Measurements from ENCODE around the gene SPSB1. TPM values are rescaled to one million over a fixed set of nuclear protein-coding genes. Genes with fewer than 3 reads are reported as not detected.

The SPSB1 gene
- total RNA-seq, 2 experiments from 2014 or later: 8.2 to 9.0 TPM

GRCh38 chr1:9343269-9343668, 50.6 kb downstream of the SPSB1 start:
- ATAC-seq (no peak), DNase-seq (no peak)
- H3K36me3 Mint-ChIP-seq: no peaks in the 10 kb centered on the region
- no peak overlapping the region for H3K27ac Mint-ChIP-seq
- H3K27me3 Mint-ChIP-seq: no peaks in the 10 kb centered on the region
- no peak overlapping the region for H3K4me3 Mint-ChIP-seq
- H3K4me1 Mint-ChIP-seq: no peaks in the 10 kb centered on the region
- CTCF ChIA-PET: no interaction called here
- H3K9me3 Mint-ChIP-seq (ENCODE audit: low read depth): no peaks in the 10 kb centered on the region

DNA sequence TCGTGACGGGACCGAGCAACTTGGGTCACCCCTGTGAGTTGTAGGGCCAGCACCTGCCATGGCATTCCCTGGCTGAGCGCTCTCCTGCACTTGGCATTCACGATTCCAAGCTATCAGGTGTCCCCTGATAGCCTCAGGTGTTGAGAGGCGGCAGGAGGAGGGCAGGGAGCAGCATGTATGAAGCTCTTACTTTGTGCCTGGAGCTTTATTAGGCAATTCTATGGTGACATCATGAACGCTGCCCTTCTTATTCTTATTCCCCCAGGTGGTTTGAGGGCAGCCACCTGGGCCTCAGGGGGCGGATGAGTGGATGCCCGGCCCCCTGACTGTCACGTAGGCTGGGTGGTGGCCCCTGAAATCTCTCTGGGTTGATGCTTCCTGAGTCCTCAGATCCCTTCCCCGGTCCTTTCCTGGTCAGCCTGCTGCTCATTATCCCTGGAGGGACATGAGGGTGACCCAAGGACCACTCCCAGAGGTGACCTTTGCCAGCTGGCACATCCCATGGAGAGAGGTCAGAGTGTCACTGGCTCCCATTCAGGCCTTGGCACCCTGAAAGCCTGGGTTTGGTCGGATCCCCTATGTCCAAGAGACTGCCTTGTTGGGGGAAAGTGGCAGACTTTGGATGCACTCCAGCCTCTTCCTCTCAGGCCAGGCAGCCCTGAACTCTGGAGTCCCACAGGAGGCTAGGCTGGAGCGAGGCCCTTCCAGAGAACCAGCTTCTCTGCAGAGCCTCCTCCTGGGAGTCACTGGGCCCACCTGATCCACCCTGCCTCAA, 51.9 kb downstream of the SPSB1 start:
- H3K4me1 Mint-ChIP-seq: no peaks in the 10 kb centered on the region
- DNase-seq (no peak), ATAC-seq (no peak)
- CTCF ChIA-PET: no interaction called here
- H3K4me3 Mint-ChIP-seq: no peak overlapping the region
- H3K36me3 Mint-ChIP-seq: no peaks in the 10 kb centered on the region
- no peak overlapping the region for H3K27ac Mint-ChIP-seq
- H3K27me3 Mint-ChIP-seq: no peaks in the 10 kb centered on the region
- no peaks in the 10 kb centered on the region for H3K9me3 Mint-ChIP-seq (ENCODE audit: low read depth)

DNA sequence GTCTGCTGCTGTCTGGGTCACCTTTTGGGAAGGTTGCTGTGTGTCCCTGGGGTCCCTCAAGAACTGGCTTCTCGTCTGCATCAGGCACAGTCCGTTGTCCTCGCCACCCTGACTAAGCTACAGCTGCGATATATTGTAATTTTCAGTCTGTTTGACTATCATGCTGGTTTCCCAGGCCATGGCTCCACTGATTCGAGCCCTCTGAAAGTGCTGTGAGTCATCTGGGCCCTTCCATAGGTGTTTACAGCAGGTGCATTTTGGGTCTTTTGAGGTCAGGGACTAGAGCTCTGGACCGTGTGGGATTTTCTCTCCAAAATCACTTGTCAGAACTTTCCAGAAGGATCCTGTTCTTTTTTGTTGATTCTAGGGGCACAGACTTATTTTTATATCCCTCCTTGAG, 52.8 kb downstream of the SPSB1 start:
- Mint-ChIP-seq H3K4me3 (no peak overlapping the region), H3K36me3 (no peaks in the 10 kb centered on the region), H3K9me3 (ENCODE audit: low read depth) (no peaks in the 10 kb centered on the region), H3K27ac (no peak overlapping the region), H3K27me3 (no peaks in the 10 kb centered on the region), H3K4me1 (no peaks in the 10 kb centered on the region)
- DNase-seq (no peak), ATAC-seq (no peak)
- CTCF ChIA-PET: no interaction called here

DNA sequence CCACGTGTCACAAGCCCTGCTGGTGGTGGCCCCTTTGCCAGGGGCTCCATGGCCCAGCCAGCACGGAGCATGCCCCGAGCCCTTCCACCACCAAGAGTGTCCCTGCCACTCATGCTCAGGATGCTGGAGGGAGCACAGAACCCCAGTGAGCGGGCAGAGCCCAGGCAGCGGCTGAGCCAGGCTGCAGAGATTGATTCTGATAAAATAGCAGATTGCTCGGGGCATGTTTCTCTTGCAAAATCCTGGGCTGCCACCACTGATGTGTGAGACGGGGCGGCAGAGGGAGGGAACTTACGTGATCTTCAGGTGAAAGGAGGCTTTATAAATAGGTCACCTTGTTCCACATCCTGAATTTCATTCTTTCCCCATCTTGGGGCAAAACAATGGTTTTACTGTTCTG, 53.2 kb downstream of the SPSB1 start:
- ATAC-seq: no peak
- no peak for DNase-seq
- H3K27ac Mint-ChIP-seq: no peak overlapping the region
- no peaks in the 10 kb centered on the region for H3K9me3 Mint-ChIP-seq (ENCODE audit: low read depth)
- CTCF ChIA-PET: no interaction called here
- no peaks in the 10 kb centered on the region for H3K4me1 Mint-ChIP-seq
- no peaks in the 10 kb centered on the region for H3K36me3 Mint-ChIP-seq
- H3K27me3 Mint-ChIP-seq: no peaks in the 10 kb centered on the region
- no peak overlapping the region for H3K4me3 Mint-ChIP-seq

DNA sequence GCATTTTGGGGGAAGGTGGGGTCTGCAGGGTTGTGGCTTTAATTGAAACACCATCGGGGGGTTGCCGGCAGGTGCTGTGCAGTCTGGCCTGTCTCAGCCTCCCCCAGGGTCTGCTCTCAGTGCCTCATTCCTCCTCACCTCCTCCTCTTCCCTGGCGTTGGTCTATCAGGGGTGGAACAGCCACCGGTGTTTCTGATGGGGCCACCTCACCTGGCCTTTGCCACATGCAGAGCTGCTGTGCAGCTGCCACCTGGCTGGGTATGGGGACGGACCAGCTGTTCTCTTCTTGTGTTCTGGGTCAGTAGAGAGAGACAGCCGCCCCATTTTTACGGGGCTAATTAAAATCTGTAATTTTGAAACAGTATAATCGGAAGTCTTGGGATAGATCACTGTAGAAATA, 53.9 kb downstream of the SPSB1 start:
- Mint-ChIP-seq H3K27ac (no peak overlapping the region), H3K27me3 (no peaks in the 10 kb centered on the region), H3K9me3 (ENCODE audit: low read depth) (no peaks in the 10 kb centered on the region), H3K4me1 (no peaks in the 10 kb centered on the region), H3K36me3 (no peaks in the 10 kb centered on the region), H3K4me3 (no peak overlapping the region)
- ATAC-seq (no peak), DNase-seq (no peak)
- CTCF ChIA-PET: no interaction called here

DNA sequence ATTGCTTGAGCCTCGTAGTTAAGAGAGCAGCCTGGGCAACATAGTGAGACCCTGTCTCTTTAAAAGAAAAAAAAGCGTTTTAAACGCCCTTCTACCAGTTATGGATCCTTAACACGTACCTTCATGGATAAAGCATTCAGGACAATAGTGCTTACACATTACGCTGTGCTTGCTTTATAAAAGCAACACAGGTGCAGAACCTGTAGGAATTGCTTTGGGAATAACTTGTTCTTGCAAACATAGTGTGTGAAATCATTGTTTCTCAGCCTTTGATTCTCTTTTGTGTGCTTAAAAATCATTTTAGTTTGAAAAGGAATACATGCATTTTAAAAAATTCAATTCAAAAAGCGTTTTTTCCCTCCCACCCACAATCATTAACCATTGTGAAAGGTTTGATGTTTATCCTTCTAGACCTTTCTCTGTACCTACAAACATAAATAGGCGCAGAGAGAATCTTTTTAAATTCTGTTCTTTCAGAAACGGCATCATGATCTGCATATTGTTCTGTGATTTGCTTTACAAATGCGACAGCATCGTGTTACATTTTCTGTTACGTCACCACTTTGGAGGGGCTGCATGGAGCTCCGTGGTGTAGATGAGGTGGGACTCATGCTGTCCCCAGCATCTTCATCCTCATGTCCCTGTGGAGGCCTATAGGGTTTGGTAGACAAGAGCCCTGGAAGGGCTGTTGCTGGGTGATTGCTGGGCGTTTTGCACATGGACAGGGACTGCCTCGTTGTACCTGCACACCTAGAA, 54.6 kb downstream of the SPSB1 start:
- CTCF ChIA-PET: no interaction called here
- DNase-seq (no peak), ATAC-seq (no peak)
- no peak overlapping the region for H3K4me3 Mint-ChIP-seq
- no peaks in the 10 kb centered on the region for H3K36me3 Mint-ChIP-seq
- H3K27ac Mint-ChIP-seq: no peak overlapping the region
- H3K9me3 Mint-ChIP-seq (ENCODE audit: low read depth): no peaks in the 10 kb centered on the region
- no peaks in the 10 kb centered on the region for H3K4me1 Mint-ChIP-seq
- no peaks in the 10 kb centered on the region for H3K27me3 Mint-ChIP-seq

DNA sequence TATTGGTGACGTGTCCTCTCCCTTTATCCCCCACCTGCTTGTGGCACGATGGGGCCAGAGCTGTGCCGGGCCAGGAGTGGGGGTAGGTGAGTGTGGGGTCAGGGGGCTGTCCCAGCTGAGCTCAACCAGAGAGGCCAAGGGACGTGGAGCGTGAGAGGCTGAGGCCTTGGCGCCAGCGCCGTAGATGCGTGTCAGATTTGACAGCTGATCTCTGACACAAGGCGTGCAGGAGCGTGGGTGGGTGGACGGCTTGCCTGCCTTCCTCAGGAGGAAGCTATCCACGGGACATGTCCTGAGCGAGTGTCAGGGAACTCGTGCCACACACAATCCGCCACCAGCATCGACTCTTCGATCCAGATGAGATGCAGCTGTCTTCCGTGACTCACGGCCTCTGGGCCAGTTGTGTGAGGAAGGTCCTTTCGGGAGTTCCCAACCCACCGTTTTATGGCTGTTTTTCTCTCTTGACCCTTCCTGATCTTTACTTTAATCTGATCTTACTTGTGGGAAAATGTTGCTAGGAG, 56.7 kb downstream of the SPSB1 start:
- no peaks in the 10 kb centered on the region for H3K36me3 Mint-ChIP-seq
- H3K27ac Mint-ChIP-seq: no peak overlapping the region
- no peak overlapping the region for H3K4me3 Mint-ChIP-seq
- no peaks in the 10 kb centered on the region for H3K27me3 Mint-ChIP-seq
- no peaks in the 10 kb centered on the region for H3K4me1 Mint-ChIP-seq
- DNase-seq (no peak), ATAC-seq (no peak)
- CTCF ChIA-PET: no interaction called here
- H3K9me3 Mint-ChIP-seq (ENCODE audit: low read depth): no peaks in the 10 kb centered on the region

- DNase-seq (no peak), ATAC-seq (no peak)
- CTCF ChIA-PET: no interaction called here
- Mint-ChIP-seq H3K4me3 (no peak overlapping the region), H3K36me3 (no peaks in the 10 kb centered on the region), H3K27me3 (no peaks in the 10 kb centered on the region), H3K27ac (no peak overlapping the region), H3K4me1 (no peaks in the 10 kb centered on the region), H3K9me3 (ENCODE audit: low read depth) (no peaks in the 10 kb centered on the region)
These were observed 57.6 kb downstream of the SPSB1 start for GRCh38 chr1:9350013-9350908.

- Mint-ChIP-seq H3K4me3 (no peak overlapping the region), H3K27ac (no peak overlapping the region), H3K4me1 (no peaks in the 10 kb centered on the region), H3K36me3 (peaks cover 3% of the 10 kb centered on the region), H3K9me3 (ENCODE audit: low read depth) (no peaks in the 10 kb centered on the region), H3K27me3 (no peaks in the 10 kb centered on the region)
- no peak for DNase-seq
- ATAC-seq: no peak
- CTCF ChIA-PET: no interaction called here
These were observed 58.3 kb downstream of the SPSB1 start for GRCh38 chr1:9350960-9351359.

GRCh38 chr1:9351654-9352271, 59.1 kb downstream of the SPSB1 start:
- no peak for DNase-seq
- H3K9me3 Mint-ChIP-seq (ENCODE audit: low read depth): no peaks in the 10 kb centered on the region
- ATAC-seq: no peak
- H3K36me3 Mint-ChIP-seq: peaks cover 6% of the 10 kb centered on the region
- no peaks in the 10 kb centered on the region for H3K4me1 Mint-ChIP-seq
- no peak overlapping the region for H3K27ac Mint-ChIP-seq
- CTCF ChIA-PET: no interaction called here
- no peaks in the 10 kb centered on the region for H3K27me3 Mint-ChIP-seq
- H3K4me3 Mint-ChIP-seq: no peak overlapping the region

DNA sequence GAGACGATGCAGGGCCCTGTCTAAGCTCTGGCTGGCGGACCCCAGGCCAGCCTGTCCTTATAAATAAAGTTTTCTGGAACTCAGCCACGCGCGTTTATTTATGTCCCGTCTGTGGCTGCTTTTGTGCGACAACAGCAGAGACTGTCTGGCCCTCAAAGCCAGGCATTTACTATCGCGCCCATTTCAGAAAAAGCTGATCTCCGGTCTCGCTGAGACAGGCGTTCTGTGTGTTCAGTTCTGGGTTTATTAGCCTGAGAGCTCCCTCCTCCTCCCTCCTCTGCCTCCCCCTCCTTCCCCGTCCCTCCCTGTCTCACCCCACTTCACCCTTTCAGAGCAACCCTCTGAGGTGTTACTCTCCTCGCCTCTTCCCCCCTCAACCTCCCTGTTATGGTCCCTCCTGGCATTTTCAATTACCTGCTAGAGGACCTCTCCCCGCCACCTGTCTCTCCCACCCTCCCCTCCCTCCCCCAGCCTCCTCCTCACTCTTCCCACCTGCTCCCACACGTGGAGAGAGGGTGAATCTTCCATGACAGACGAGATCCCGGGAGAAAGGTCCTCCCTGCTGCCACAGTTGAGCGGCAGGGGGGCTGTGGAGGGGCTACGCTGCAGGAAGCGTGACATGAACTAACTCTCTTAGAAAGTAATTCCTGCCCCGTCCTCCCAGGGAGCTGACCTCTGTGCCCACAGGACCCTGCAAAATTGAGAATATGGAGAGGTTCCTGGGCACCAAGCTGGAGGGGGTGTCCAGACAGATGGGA, 59.9 kb downstream of the SPSB1 start:
- DNase-seq (no peak), ATAC-seq (no peak)
- Mint-ChIP-seq H3K27me3 (no peaks in the 10 kb centered on the region), H3K4me3 (no peak overlapping the region), H3K9me3 (ENCODE audit: low read depth) (no peaks in the 10 kb centered on the region), H3K36me3 (peaks cover 6% of the 10 kb centered on the region), H3K4me1 (no peaks in the 10 kb centered on the region), H3K27ac (no peak overlapping the region)
- CTCF ChIA-PET: no interaction called here

- DNase-seq: no peak
- H3K36me3 Mint-ChIP-seq: peaks cover 6% of the 10 kb centered on the region
- H3K4me3 Mint-ChIP-seq: no peak overlapping the region
- H3K27ac Mint-ChIP-seq: no peak overlapping the region
- ATAC-seq: no peak
- H3K9me3 Mint-ChIP-seq (ENCODE audit: low read depth): no peaks in the 10 kb centered on the region
- no peaks in the 10 kb centered on the region for H3K27me3 Mint-ChIP-seq
- CTCF ChIA-PET: no interaction called here
- no peaks in the 10 kb centered on the region for H3K4me1 Mint-ChIP-seq
These were observed 62.8 kb downstream of the SPSB1 start for GRCh38 chr1:9355503-9355902.

GRCh38 chr1:9356021-9356420, 63.3 kb downstream of the SPSB1 start:
- Mint-ChIP-seq H3K27ac (no peak overlapping the region), H3K4me3 (no peak overlapping the region), H3K9me3 (ENCODE audit: low read depth) (no peaks in the 10 kb centered on the region), H3K4me1 (no peaks in the 10 kb centered on the region), H3K36me3 (peaks cover 6% of the 10 kb centered on the region), H3K27me3 (no peaks in the 10 kb centered on the region)
- CTCF ChIA-PET: interaction anchor here (0.7 kb wide), 1 partner anchor 12 kb away, joined by 3 read pairs; no protein-coding TSS in a partner anchor
- ATAC-seq (no peak), DNase-seq (no peak)

Data from activated CD8-positive, alpha-beta memory T cell treated with anti-CD3 and anti-CD28 coated beads, Interleukin-2, amount 10 ng/mL, durations not matched to agents 7 days and 5 days (primary cell).